DND-41 (cell line): Measurements from ENCODE around the gene SFXN5.

Source experiments
- ATAC-seq: fragments of 200-7000 bp; cut with Tn5 transposase; 3 replicates; pipeline ENCODE4 v1.9.1; 2021; ENCODE audit warnings: low read depth; ENCODE audit not compliant: insufficient read depth
- DNase-seq: peaks from one replicate; pipeline ENCODE4 v3.0.0-alpha.2; 2020
- H2AFZ ChIP-seq: 2 replicates; pipeline ENCODE4 v1.6.0; 2012; ENCODE audit warnings: low read depth, low read length
- H3K27ac ChIP-seq: 2 replicates; pipeline ENCODE4 v1.5.1; 2012; ENCODE audit warnings: low read length, inconsistent platforms
- H3K27me3 ChIP-seq: fragments of 200-600 bp; sonication (generic); 2 replicates; pipeline ENCODE4 v1.6.0; 2012; ENCODE audit warnings: low read length, mild to moderate bottlenecking, inconsistent platforms; ENCODE audit not compliant: insufficient read depth, poor library complexity
- H3K36me3 ChIP-seq: 2 replicates; pipeline ENCODE4 v1.5.1; 2012; ENCODE audit warnings: low read length, inconsistent platforms; ENCODE audit not compliant: insufficient read depth
- H3K4me1 ChIP-seq: 2 replicates; pipeline ENCODE4 v1.5.1; 2012; ENCODE audit warnings: mild to moderate bottlenecking, low read length; ENCODE audit not compliant: insufficient read depth
- H3K4me2 ChIP-seq: 2 replicates; pipeline ENCODE4 v1.6.0; 2012; ENCODE audit warnings: mild to moderate bottlenecking, moderate library complexity, low read length, inconsistent platforms; ENCODE audit not compliant: insufficient read depth
- H3K4me3 ChIP-seq, 2 experiments: fragments of 200-600 bp in 1 of 2; shearing (Covaris generic) in 1 of 2; 2 replicates each; pipeline ENCODE4 v1.5.1; 2012 to 2016; ENCODE audit warnings: inconsistent platforms in 2 of 2, low read length in 2 of 2, mild to moderate bottlenecking in 2 of 2, low read depth in 1 of 2, moderate library complexity in 1 of 2
- H3K79me2 ChIP-seq: 2 replicates; pipeline ENCODE4 v1.6.0; 2012; ENCODE audit warnings: low read length, inconsistent platforms; ENCODE audit not compliant: insufficient read depth
- H3K9ac ChIP-seq: 2 replicates; pipeline ENCODE4 v1.6.0; 2012; ENCODE audit warnings: low read depth, mild to moderate bottlenecking, inconsistent platforms, low read length, moderate library complexity
- H3K9me3 ChIP-seq: 2 replicates; pipeline ENCODE4 v1.5.1; 2012; ENCODE audit warnings: low read length, moderate library complexity, mild to moderate bottlenecking, inconsistent platforms; ENCODE audit not compliant: insufficient read depth, severe bottlenecking
- H4K20me1 ChIP-seq: 2 replicates; pipeline ENCODE4 v1.6.0; 2012; ENCODE audit warnings: low read length; ENCODE audit not compliant: insufficient read depth
- EZH2 ChIP-seq: IDR thresholded peaks from 3 replicates; pipeline ENCODE4 v1.6.1; 2012; ENCODE audit warnings: borderline replicate concordance, low read depth, mild to moderate bottlenecking, moderate library complexity, low read length, inconsistent platforms; ENCODE audit not compliant: severe bottlenecking
- TF ChIP-seq, protein P1 (sequence below): IDR thresholded peaks from 2 replicates; pipeline ENCODE4 v1.5.1; 2012; ENCODE audit warnings: borderline replicate concordance, low read length, moderate library complexity, mild to moderate bottlenecking; ENCODE audit not compliant: poor library complexity, severe bottlenecking; ENCODE audit errors: extremely low read depth

Gene SFXN5

DNA sequence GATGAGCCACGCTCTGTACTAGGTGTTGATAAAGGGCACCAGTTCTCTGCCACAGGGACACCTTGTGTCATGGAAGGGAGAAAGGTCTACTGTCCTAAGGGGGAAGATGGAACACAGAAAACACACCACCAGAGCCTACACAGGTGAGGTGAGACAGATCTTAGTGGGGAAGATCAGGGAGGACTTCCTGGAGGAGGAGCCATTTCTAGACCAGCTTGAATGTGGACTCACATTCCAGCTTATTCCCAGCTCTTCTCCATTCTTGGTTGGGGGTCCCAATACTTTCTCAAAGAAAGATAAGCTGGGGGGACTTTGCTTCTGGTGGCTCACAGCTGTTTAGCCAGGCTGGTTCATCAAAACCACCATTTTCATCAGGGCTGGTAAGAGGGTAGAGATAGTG lies 118.0 kb downstream of the SFXN5 start:
- TF ChIP-seq EZH2 = no peak
- TF ChIP-seq, protein P1, sequence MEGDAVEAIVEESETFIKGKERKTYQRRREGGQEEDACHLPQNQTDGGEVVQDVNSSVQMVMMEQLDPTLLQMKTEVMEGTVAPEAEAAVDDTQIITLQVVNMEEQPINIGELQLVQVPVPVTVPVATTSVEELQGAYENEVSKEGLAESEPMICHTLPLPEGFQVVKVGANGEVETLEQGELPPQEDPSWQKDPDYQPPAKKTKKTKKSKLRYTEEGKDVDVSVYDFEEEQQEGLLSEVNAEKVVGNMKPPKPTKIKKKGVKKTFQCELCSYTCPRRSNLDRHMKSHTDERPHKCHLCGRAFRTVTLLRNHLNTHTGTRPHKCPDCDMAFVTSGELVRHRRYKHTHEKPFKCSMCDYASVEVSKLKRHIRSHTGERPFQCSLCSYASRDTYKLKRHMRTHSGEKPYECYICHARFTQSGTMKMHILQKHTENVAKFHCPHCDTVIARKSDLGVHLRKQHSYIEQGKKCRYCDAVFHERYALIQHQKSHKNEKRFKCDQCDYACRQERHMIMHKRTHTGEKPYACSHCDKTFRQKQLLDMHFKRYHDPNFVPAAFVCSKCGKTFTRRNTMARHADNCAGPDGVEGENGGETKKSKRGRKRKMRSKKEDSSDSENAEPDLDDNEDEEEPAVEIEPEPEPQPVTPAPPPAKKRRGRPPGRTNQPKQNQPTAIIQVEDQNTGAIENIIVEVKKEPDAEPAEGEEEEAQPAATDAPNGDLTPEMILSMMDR = no peak
- Histone ChIP-seq H3K27me3 (no peaks in the 10 kb centered on the region), H3K27ac (no peak overlapping the region), H3K9ac (no peak overlapping the region), H3K4me3 (no peak overlapping the region), H3K36me3 (no peaks in the 10 kb centered on the region), H2AFZ (no peak overlapping the region), H3K9me3 (no peaks in the 10 kb centered on the region), H3K79me2 (no peaks in the 10 kb centered on the region), H3K4me2 (no peak overlapping the region), H3K4me1 (no peaks in the 10 kb centered on the region), H4K20me1 (no peaks in the 10 kb centered on the region)
- DNase-seq (no peak), ATAC-seq (no peak)

DNA sequence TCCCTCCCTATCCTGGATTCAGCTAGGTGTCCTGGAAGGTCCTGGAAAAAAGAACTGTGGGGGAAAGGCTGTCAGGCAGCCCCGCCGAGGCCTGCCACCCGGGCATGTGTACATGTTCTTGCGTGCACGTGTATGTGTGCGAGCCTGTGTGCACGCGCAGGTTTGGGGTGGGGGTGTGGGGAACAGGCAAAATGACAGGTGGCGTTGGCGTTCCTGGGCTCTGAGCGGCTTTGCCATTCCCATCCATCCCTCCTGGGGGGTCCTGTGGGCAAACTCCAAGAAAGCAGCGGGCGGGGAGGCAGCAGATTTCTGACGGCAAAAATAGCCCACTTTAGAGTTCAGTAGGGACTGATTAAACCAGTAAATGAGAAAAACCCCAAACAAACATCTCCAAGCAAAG lies 118.6 kb downstream of the SFXN5 start:
- Histone ChIP-seq H3K4me2 (no peak overlapping the region), H3K9me3 (no peaks in the 10 kb centered on the region), H3K27me3 (no peaks in the 10 kb centered on the region), H3K27ac (no peak overlapping the region), H3K9ac (no peak overlapping the region), H3K79me2 (no peaks in the 10 kb centered on the region), H2AFZ (no peak overlapping the region), H4K20me1 (no peaks in the 10 kb centered on the region), H3K4me3 (no peak overlapping the region), H3K4me1 (no peaks in the 10 kb centered on the region), H3K36me3 (no peaks in the 10 kb centered on the region)
- ATAC-seq (no peak), DNase-seq (no peak)
- TF ChIP-seq EZH2 = no peak
- TF ChIP-seq, protein P1 = no peak

DNA sequence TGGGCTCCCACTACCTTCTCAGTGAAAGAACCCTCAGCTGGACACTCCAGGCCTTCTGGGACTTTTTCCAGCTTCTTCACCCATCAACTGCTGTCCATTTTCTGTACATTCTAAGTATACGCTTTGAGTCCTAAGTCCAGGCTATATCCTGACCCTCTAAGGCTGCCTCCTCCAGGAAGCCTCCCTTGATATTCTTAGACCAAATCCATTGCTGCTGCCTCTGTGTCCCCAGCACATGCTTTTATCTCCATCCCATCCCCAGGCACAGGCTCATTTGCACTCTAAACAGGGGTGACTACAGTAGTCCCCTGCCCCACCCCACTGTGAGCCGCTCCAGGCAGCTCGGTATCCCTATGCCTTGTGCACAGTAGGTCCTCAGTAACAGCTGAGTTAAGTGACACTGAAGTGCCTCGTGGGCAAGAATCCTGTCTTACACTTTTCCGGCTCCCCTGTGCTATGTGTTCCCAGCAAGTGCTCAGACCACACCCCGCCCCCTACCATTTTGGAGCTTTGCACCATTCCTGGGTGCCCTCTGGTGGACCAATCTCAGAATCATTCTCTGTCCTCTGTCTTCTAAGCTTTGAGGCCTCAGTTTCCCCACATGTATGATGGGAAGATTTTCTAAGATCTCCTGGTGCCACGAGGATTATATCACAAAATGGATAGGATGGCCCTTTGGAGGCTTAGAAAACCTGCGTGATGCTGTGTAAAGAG lies 119.2 kb downstream of the SFXN5 start:
- Histone ChIP-seq H3K36me3 (no peaks in the 10 kb centered on the region), H4K20me1 (no peaks in the 10 kb centered on the region), H2AFZ (no peak overlapping the region), H3K4me2 (no peak overlapping the region), H3K9ac (no peak overlapping the region), H3K27me3 (no peaks in the 10 kb centered on the region), H3K4me3 (no peak overlapping the region), H3K9me3 (no peaks in the 10 kb centered on the region), H3K79me2 (no peaks in the 10 kb centered on the region), H3K27ac (no peak overlapping the region), H3K4me1 (no peaks in the 10 kb centered on the region)
- DNase-seq (no peak), ATAC-seq (no peak)
- TF ChIP-seq EZH2 = no peak
- TF ChIP-seq, protein P1 = peak; percentile 9
